Measurements from ENCODE around the gene FAF1.

DNA sequence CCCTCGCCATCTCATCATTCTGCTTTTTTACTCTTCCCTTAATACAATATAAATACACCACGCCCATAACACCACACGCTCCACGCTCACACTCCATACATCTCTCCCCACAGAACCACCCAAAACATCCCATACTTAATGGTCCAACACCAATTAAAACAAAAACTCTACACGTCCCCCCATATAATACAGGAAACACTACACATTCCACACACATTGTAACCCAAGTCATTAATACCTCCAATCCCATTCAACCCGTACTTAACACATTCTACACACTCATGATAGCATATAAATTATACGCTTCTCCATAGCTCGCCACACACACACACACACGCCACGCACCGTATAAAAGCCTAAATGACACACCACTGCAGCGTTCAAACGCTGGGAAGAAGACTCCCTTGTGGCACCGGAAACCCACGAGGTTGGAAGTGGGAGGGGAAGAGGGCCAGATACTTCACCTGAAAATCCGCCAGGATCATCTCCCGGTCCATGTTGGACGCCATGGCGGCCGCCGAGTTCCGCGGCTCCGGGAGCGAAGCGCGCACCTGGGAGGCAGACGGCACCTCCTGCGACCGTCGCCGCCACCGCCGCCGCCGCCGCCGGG, 659 bp downstream of the FAF1 start:
- TF ChIP-seq, protein P1, sequence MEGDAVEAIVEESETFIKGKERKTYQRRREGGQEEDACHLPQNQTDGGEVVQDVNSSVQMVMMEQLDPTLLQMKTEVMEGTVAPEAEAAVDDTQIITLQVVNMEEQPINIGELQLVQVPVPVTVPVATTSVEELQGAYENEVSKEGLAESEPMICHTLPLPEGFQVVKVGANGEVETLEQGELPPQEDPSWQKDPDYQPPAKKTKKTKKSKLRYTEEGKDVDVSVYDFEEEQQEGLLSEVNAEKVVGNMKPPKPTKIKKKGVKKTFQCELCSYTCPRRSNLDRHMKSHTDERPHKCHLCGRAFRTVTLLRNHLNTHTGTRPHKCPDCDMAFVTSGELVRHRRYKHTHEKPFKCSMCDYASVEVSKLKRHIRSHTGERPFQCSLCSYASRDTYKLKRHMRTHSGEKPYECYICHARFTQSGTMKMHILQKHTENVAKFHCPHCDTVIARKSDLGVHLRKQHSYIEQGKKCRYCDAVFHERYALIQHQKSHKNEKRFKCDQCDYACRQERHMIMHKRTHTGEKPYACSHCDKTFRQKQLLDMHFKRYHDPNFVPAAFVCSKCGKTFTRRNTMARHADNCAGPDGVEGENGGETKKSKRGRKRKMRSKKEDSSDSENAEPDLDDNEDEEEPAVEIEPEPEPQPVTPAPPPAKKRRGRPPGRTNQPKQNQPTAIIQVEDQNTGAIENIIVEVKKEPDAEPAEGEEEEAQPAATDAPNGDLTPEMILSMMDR (IDR thresholded peaks at IDR 0.05): no peak
- TF ChIP-seq EP300 (IDR thresholded peaks at IDR 0.05): no peak

All from ovary (tissue), 3 donors.